GM23338 (cell line): ENCODE results near the gene PPP5C. TPM values are rescaled to one million over a fixed set of nuclear protein-coding genes. Genes with fewer than 3 reads are reported as not detected.

Experiments
- ATAC-seq: fragments of 200-7000 bp; cut with Tn5 transposase; 3 replicates; pipeline ENCODE4 v1.9.1; 2020
- DNase-seq: peaks from one replicate; pipeline ENCODE4 v3.0.0-alpha.2; 2015; ENCODE audit warnings: low spot score
- H2AFZ ChIP-seq: fragments of 200-600 bp; sonication (generic); 2 replicates; pipeline ENCODE4 v1.8.0; 2016; ENCODE audit warnings: antibody characterized with exemption, mild to moderate bottlenecking, moderate library complexity
- H3F3A ChIP-seq: fragments of 200-600 bp; sonication (generic); replicated peaks from 2 replicates; pipeline ENCODE4 v1.8.0; 2017; ENCODE audit warnings: antibody characterized with exemption, mixed run types, low read depth
- H3K27ac ChIP-seq: fragments of 200-600 bp; sonication (generic); 2 replicates; pipeline ENCODE4 v1.6.1; 2016; ENCODE audit warnings: low read depth
- H3K27me3 ChIP-seq: fragments of 200-600 bp; sonication (generic); 2 replicates; pipeline ENCODE4 v1.8.0; 2016; ENCODE audit warnings: mild to moderate bottlenecking, mixed run types, moderate library complexity; ENCODE audit not compliant: insufficient read depth
- H3K36me3 ChIP-seq: fragments of 200-600 bp; sonication (generic); 2 replicates; pipeline ENCODE4 v1.8.0; 2016; ENCODE audit warnings: mild to moderate bottlenecking; ENCODE audit not compliant: insufficient read depth
- H3K4me1 ChIP-seq: fragments of 200-600 bp; sonication (generic); 2 replicates; pipeline ENCODE4 v1.8.0; 2016; ENCODE audit warnings: mild to moderate bottlenecking, moderate library complexity; ENCODE audit not compliant: insufficient read depth
- H3K4me2 ChIP-seq: fragments of 200-600 bp; sonication (generic); 2 replicates; pipeline ENCODE4 v1.7.1; 2017; ENCODE audit warnings: mixed run types
- H3K4me3 ChIP-seq: fragments of 200-600 bp; sonication (generic); 2 replicates; pipeline ENCODE4 v1.6.1; 2016; ENCODE audit warnings: mixed run types
- H3K79me2 ChIP-seq: fragments of 200-600 bp; sonication (generic); replicated peaks from 2 replicates; pipeline ENCODE4 v1.8.0; 2017; ENCODE audit warnings: mild to moderate bottlenecking; ENCODE audit not compliant: insufficient read depth
- H3K9me2 ChIP-seq: fragments of 200-600 bp; sonication (generic); 2 replicates; pipeline ENCODE4 v1.8.0; 2017; ENCODE audit not compliant: insufficient read depth
- H4K20me1 ChIP-seq: fragments of 200-600 bp; sonication (generic); replicated peaks from 2 replicates; pipeline ENCODE4 v1.8.0; 2017; ENCODE audit warnings: mild to moderate bottlenecking; ENCODE audit not compliant: insufficient read depth
- H3K27ac Mint-ChIP-seq: 2 replicates; pipeline ENCODE4 v1.8.0; 2020; ENCODE audit warnings: inconsistent platforms, mild to moderate bottlenecking, moderate library complexity, mixed read lengths
- H3K27me3 Mint-ChIP-seq: 3 replicates; pipeline ENCODE4 v1.8.0; 2022; ENCODE audit warnings: low read depth, mild to moderate bottlenecking, moderate library complexity, mixed read lengths, inconsistent platforms; ENCODE audit not compliant: insufficient read depth, poor library complexity
- H3K36me3 Mint-ChIP-seq: 3 replicates; pipeline ENCODE4 v1.8.0; 2021; ENCODE audit warnings: low read depth, mild to moderate bottlenecking, inconsistent platforms, moderate library complexity, mixed read lengths
- H3K4me1 Mint-ChIP-seq: 3 replicates; pipeline ENCODE4 v1.8.0; 2020; ENCODE audit warnings: mild to moderate bottlenecking, inconsistent platforms, mixed read lengths
- H3K4me3 Mint-ChIP-seq: 3 replicates; pipeline ENCODE4 v1.8.0; 2021; ENCODE audit warnings: moderate library complexity, mild to moderate bottlenecking, inconsistent platforms, mixed read lengths
- H3K9me3 Mint-ChIP-seq: 3 replicates; pipeline ENCODE4 v1.8.0; 2020; ENCODE audit warnings: moderate library complexity, mild to moderate bottlenecking, inconsistent platforms, mixed read lengths
- CREB1 ChIP-seq: fragments of 250-450 bp; sonication (Bioruptor Pico); IDR thresholded peaks from 2 replicates; pipeline ENCODE4 v1.5.0; 2020; ENCODE audit warnings: low read depth, mild to moderate bottlenecking, moderate library complexity
- CTCF ChIP-seq, 2 experiments: fragments of 200-600 bp in 1 of 2; sonication (generic) in 1 of 2; conservative IDR thresholded peaks; 2 replicates each; pipeline versions ENCODE4 v1.5.1 to v1.6.1; 2016 to 2017; ENCODE audit warnings: antibody characterized with exemption in 2 of 2, low read depth in 2 of 2, mild to moderate bottlenecking in 2 of 2, moderate library complexity in 1 of 2
- ETS1 ChIP-seq: IDR thresholded peaks from 2 replicates; pipeline ENCODE4 v1.6.1; 2016; ENCODE audit warnings: antibody characterized with exemption
- EZH2 ChIP-seq: fragments of 200-600 bp; sonication (generic); IDR thresholded peaks from one replicate; pipeline ENCODE4 v1.8.0; 2017; ENCODE audit warnings: antibody characterized with exemption, mild to moderate bottlenecking, low read depth; ENCODE audit not compliant: unreplicated experiment
- EZH2phosphoT487 ChIP-seq: fragments of 200-600 bp; sonication (generic); IDR thresholded peaks from one replicate; pipeline ENCODE4 v1.8.1; 2018; ENCODE audit warnings: antibody characterized with exemption; ENCODE audit not compliant: unreplicated experiment
- JUNB ChIP-seq: IDR thresholded peaks from one replicate; pipeline ENCODE4 v1.6.1; 2016; ENCODE audit warnings: antibody characterized with exemption; ENCODE audit not compliant: unreplicated experiment
- NANOG ChIP-seq: IDR thresholded peaks from 2 replicates; pipeline ENCODE4 v1.6.1; 2016; ENCODE audit warnings: antibody characterized with exemption, borderline replicate concordance
- POLR2AphosphoS5 ChIP-seq: IDR thresholded peaks from 2 replicates; pipeline ENCODE4 v1.6.1; 2016; ENCODE audit warnings: antibody characterized with exemption, low read depth
- STAT1 ChIP-seq: IDR thresholded peaks from one replicate; pipeline ENCODE4 v1.6.1; 2016; ENCODE audit warnings: antibody characterized with exemption; ENCODE audit not compliant: unreplicated experiment
- ZNF114 ChIP-seq: fragments of 250-450 bp; sonication (Bioruptor Pico); IDR thresholded peaks from 2 replicates; pipeline ENCODE4 v1.5.0; 2020; ENCODE audit warnings: mild to moderate bottlenecking, moderate library complexity
- ZNF331 ChIP-seq: fragments of 250-450 bp; sonication (Bioruptor Pico); IDR thresholded peaks from 2 replicates; pipeline ENCODE4 v1.5.0; 2020; ENCODE audit warnings: low read depth, mild to moderate bottlenecking, moderate library complexity
- ZNF462 ChIP-seq: fragments of 250-450 bp; sonication (Bioruptor Pico); IDR thresholded peaks from 2 replicates; pipeline ENCODE4 v1.5.0; 2020; ENCODE audit warnings: mild to moderate bottlenecking, moderate library complexity
- polyA plus RNA-seq: library from polyadenylated mRNA; unstranded; fragments of >200 nt; fragmentation: Nextera tagmentation; extraction: Ambion mirVana; gene quantifications from 2 replicates; pipeline ENCODE4 v1.2.1, GENCODE V29; 2016
- total RNA-seq: library from RNA; depleted of rRNA; stranded (reverse); fragments of >200 nt; shearing (Covaris generic); gene quantifications from 2 replicates; pipeline ENCODE4 v1.2.3, GENCODE V29; 2014
- TF ChIP-seq, protein P1 (sequence below): IDR thresholded peaks from one replicate; pipeline ENCODE4 v1.6.1; 2018; ENCODE audit warnings: antibody characterized with exemption; ENCODE audit not compliant: unreplicated experiment

Gene PPP5C
- total and polyA plus RNA-seq, 2 experiments from 2014 or later = 51.6 to 123 TPM

DNA sequence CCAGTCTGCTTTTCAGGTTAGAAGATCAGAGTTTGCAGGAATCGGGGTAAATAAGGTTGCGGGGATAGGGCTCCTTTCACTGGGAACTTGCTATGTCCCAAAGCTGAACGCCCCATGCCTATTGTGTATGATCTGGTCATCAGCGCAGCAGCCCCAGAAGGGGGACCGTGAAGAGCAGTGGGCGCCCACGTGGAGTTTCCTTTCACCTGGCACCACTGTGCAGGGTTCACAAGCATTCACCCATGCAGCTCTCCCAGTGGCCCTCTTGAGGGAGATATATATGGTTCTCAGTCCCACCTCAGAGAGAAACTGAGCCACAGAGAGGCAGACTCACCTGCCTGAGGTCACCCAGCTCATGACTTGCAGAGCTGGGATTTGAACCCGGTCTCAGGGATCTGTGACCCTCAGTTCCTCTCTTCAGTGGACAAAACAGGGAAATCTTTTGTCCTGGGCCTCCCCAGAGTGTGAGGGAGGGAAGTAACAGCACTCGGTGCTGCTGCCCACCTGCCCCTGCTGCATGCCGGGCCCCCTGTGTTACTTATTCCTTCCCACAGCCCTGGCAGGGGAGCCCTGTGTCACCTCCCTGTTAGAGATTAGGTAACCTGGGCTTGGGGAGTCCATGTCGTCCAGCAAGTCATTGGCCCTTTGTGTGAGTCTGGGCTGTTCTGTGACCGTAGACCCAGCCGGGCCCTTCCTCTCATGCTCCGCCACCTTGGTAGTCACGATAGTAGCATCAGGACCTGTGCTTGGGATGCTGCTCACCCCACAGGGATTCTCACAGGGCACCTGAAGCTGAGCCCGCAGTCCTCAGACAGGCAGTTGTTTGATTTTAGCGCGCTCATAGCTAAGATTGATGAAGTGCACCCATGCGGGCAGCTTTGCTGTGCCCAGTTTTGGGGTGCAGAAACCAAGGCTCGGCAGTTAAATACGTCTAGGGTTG is 27.9 kb downstream of the PPP5C start:
- H3K4me2 ChIP-seq = no peak overlapping the region
- DNase-seq = no peak

More for the DNA sequence above, 27.9 kb downstream of the PPP5C start:
- H3K36me3 Mint-ChIP-seq = peaks cover 46% of the 10 kb centered on the region
- Histone ChIP-seq H3F3A (peaks cover 11% of the 10 kb centered on the region), H3K9me2 (no peaks in the 10 kb centered on the region), H3K4me1 (peaks cover 27% of the 10 kb centered on the region), H3K79me2 (peaks cover 63% of the 10 kb centered on the region), H3K27me3 (no peaks in the 10 kb centered on the region), H3K27ac (peak overlapping the region; percentile 99), H2AFZ (no peak overlapping the region), H3K36me3 (peaks cover 5% of the 10 kb centered on the region; the same call in 1 of the 2 replicates), H3K4me3 (no peak overlapping the region; the same call in 1 of the 2 replicates), H4K20me1 (peaks cover 5% of the 10 kb centered on the region)
- no peaks in the 10 kb centered on the region for H3K9me3 Mint-ChIP-seq
- peak overlapping the region; percentile 98 for H3K27ac Mint-ChIP-seq
- no peak overlapping the region for H3K4me3 Mint-ChIP-seq
- peaks cover 47% of the 10 kb centered on the region for H3K4me1 Mint-ChIP-seq
- H3K27me3 Mint-ChIP-seq = peaks cover 11% of the 10 kb centered on the region
- no peak for ATAC-seq
- no peak for TF ChIP-seq CREB1
- no peak for TF ChIP-seq ZNF462
- no peak for TF ChIP-seq STAT1
- TF ChIP-seq EZH2 = no peak
- no peak for TF ChIP-seq ZNF331
- TF ChIP-seq JUNB = no peak
- no peak for TF ChIP-seq POLR2AphosphoS5
- TF ChIP-seq ZNF114 (CRISPR knock-in tag) = no peak
- TF ChIP-seq ETS1 = no peak
- TF ChIP-seq EZH2phosphoT487 = no peak
- no peak for TF ChIP-seq CTCF (conservative IDR thresholded peaks at IDR 0.05; ENCODE audit: low read depth in 2 of 2)
- no peak for TF ChIP-seq NANOG
- TF ChIP-seq, protein P1, sequence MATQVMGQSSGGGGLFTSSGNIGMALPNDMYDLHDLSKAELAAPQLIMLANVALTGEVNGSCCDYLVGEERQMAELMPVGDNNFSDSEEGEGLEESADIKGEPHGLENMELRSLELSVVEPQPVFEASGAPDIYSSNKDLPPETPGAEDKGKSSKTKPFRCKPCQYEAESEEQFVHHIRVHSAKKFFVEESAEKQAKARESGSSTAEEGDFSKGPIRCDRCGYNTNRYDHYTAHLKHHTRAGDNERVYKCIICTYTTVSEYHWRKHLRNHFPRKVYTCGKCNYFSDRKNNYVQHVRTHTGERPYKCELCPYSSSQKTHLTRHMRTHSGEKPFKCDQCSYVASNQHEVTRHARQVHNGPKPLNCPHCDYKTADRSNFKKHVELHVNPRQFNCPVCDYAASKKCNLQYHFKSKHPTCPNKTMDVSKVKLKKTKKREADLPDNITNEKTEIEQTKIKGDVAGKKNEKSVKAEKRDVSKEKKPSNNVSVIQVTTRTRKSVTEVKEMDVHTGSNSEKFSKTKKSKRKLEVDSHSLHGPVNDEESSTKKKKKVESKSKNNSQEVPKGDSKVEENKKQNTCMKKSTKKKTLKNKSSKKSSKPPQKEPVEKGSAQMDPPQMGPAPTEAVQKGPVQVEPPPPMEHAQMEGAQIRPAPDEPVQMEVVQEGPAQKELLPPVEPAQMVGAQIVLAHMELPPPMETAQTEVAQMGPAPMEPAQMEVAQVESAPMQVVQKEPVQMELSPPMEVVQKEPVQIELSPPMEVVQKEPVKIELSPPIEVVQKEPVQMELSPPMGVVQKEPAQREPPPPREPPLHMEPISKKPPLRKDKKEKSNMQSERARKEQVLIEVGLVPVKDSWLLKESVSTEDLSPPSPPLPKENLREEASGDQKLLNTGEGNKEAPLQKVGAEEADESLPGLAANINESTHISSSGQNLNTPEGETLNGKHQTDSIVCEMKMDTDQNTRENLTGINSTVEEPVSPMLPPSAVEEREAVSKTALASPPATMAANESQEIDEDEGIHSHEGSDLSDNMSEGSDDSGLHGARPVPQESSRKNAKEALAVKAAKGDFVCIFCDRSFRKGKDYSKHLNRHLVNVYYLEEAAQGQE = no peak
